Upper lobe of left lung (tissue), 4 donors: ENCODE results near the gene AQP5.

ENCODE experiments used
- EP300 ChIP-seq, 4 donors: sonication (generic); formaldehyde crosslinking; IDR thresholded peaks; one replicate each; pipeline ENCODE4 v1.5.1; 2017; ENCODE audit warnings: antibody characterized with exemption in 4 of 4, control low read depth in 2 of 4
- POLR2A ChIP-seq, 4 donors: fragments of 450-650 bp; IDR thresholded peaks; one replicate each; pipeline ENCODE4 v1.5.1; 2016 to 2017; ENCODE audit warnings: antibody characterized with exemption in 4 of 4, mild to moderate bottlenecking in 2 of 4
- POLR2AphosphoS5 ChIP-seq, 2 donors: sonication (generic); formaldehyde crosslinking; IDR thresholded peaks; one replicate each; pipeline ENCODE4 v1.5.1; 2017; ENCODE audit warnings: antibody characterized with exemption in 2 of 2
- TF ChIP-seq, protein P1 (sequence below), 6 experiments: fragments of 450-650 bp in 4 of 6; fragments of 200-600 bp in 2 of 6; sonication (generic) in 2 of 6; IDR thresholded peaks; one replicate each; pipeline ENCODE4 v1.5.1; 2016 to 2019; ENCODE audit warnings: antibody characterized with exemption in 6 of 6

- TF ChIP-seq, protein P1, sequence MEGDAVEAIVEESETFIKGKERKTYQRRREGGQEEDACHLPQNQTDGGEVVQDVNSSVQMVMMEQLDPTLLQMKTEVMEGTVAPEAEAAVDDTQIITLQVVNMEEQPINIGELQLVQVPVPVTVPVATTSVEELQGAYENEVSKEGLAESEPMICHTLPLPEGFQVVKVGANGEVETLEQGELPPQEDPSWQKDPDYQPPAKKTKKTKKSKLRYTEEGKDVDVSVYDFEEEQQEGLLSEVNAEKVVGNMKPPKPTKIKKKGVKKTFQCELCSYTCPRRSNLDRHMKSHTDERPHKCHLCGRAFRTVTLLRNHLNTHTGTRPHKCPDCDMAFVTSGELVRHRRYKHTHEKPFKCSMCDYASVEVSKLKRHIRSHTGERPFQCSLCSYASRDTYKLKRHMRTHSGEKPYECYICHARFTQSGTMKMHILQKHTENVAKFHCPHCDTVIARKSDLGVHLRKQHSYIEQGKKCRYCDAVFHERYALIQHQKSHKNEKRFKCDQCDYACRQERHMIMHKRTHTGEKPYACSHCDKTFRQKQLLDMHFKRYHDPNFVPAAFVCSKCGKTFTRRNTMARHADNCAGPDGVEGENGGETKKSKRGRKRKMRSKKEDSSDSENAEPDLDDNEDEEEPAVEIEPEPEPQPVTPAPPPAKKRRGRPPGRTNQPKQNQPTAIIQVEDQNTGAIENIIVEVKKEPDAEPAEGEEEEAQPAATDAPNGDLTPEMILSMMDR (IDR thresholded peaks at IDR 0.05): no peak
- TF ChIP-seq EP300 (IDR thresholded peaks at IDR 0.05) (no peak), POLR2A (IDR thresholded peaks at IDR 0.05) (no peak), POLR2AphosphoS5 (IDR thresholded peaks at IDR 0.05) (no peak)
These were observed 38.5 kb upstream of the AQP5 start for GRCh38 chr12:49923035-49923644.
